A172 (cell line): ENCODE results near the gene TMEM123. TPM values are rescaled to one million over a fixed set of nuclear protein-coding genes. Genes with fewer than 3 reads are reported as not detected.
A peak's percentile ranks its signal among the peaks of the same experiment; 100 is the strongest.

Experiments
- DNase-seq: peaks from one replicate; pipeline ENCODE4 v3.0.0-alpha.2; 2015; ENCODE audit warnings: low spot score
- total RNA-seq: library from RNA; depleted of rRNA; stranded (reverse); fragments of >200 nt; shearing (Covaris generic); gene quantifications from 2 replicates; pipeline ENCODE4 v1.2.3, GENCODE V29; 2014

Gene TMEM123
- total RNA-seq, 1 experiment from 2014 or later: 123 TPM

DNA sequence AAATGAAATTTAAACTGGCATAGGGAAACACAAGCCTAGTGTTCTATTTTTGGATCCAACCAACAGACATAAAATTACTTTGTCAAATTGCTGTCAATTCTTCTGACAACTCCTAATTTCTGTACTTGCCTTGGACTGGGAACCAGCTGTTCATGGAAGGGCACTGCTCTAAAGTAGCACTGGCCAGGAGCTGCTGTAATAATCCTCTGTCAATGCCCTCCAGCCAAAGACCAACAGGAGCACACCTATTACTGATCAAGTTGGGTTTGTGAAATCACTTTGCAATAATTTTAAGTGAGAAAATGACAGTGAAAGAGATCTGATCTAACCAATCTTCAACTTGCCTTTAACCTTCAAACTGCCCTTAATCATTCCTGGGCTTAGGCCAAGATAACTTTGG is 18.9 kb upstream of the TMEM123 start:
- DNase-seq: no peak

DNA sequence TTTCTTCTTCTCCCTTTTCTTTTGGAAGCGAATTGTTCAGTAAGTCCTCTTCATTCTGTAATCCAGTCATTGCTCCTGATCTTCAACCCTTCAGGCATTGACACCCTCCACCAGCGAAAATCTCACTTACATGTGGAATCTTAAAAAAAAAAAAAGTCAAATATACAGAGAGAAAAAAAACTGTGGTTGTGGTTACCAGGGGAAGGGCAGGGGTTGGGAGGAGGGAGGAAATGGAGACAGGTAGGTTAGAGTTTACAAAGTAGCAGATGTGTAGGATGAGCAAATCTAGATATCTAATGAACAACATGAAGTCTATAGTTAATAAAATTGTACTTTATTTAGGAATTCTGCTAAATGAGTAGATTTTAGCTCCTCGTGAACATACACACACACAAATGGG is 17.7 kb upstream of the TMEM123 start:
- DNase-seq: no peak

DNA sequence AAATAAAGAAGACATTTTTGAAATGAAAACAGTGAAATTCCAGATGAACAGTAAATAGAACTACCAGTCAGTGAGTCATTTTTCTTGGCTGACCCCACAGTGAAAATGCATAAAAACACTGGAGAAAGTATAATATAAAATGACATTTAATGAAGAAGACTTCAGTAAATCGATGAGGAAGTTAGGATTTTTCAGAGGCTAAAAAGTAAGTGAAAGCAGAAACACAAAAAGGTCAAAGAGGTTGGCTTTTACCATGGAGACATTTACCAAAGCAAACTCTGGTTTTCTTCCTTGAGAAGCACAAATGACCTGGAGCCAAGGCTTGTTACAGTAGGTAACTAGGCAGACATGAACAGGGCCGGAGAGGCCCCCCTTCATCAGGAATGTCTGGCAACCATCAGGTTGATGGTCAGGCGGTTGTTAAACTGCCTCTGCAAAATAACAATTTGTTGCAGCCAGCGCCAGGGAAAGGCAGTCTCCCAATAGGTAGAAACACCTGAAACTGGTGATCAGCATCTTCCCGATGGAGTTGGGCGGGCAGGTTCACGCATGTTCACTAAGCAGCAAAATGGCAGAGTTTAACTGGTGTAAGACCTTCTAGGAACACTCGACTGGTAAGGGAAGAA is 16.7 kb upstream of the TMEM123 start:
- no peak for DNase-seq

DNA sequence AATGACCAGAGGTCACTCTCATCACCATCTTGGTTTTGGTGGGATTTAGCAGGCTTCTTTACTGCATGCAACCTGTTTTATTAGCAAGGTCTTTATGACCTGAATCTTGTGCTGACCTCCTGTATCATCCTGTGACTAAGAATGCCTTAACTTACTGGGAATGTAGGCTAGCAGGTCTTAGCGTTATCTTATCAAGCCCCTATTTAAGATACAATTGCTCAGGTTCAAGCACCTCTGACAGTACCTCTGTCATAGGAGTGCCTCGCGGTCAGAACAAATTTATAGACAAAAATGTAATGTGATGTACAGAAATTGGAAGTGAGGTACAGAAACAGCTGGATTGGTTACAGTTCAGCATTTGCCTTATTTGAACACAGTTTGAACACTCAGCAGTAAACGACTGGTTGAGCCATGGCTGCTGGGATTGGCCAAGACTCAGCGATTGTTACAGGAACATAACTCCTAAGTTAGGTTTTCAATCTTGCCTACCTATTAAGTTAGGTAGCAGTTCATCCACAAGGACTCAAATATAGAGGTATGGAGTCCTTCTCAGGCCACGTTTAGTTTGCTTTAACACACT is 16.1 kb upstream of the TMEM123 start:
- no peak for DNase-seq

DNA sequence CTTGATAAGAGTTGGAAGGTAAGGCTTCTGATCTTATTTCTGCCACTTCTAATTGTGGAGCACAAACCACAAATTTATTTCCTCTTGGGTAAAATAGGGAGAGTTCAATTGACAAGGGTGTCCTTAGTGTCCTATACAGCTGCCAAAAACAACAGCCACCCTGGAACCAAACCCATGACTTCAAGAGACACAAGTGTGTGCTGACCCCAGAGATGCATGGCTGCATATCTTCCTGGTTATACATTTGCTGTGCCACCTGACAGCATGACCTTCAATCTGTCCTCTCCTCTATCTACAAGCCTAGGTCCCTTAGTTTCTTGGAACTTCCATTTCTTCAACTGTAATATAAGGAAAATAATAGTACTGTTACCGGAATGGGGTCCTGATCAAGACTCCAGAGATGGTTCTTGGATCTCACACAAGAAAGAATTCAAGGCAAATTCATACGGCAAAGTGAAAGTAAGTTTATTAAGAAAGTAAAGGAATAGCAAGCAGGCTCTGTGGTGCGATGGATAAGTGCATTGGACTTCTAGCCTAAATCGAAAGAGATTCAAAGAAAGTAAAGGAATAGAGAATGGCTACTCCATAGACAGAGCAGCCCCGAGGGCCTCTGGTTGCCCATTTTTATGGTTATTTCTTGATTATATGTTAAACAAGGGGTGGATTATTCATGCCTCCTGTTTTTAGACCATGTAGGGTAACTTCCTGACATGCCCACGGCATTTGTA is 15.5 kb upstream of the TMEM123 start:
- DNase-seq: no peak

DNA sequence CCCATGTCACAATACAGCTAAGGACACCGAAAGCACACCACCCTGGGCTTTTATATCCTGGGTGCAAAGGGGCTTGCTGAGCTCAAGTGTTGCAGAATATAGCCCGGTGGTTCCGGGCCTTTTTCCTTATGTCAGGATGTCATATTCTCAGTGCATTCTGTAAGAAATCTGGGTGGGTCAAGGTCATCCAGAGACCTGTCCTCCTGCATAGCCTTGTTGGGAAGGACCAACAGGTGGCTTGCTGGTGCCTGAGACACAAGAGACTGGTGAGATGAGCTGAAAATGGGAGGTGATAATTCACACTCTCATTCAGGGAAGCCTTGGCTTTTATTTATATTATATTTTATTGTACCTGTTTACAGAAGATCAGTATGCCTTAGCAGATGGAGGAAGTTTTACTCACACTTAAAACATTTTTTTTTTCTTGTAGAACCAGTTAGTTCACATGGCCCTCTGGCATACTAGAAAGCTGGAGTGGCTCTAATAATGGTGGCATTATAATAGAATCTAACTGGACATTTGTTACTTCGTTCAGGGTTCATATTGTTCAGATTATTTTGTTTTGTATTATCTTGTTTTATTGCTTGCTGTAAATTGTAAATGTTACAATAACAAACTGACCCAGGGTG is 14.6 kb upstream of the TMEM123 start:
- DNase-seq: no peak

DNA sequence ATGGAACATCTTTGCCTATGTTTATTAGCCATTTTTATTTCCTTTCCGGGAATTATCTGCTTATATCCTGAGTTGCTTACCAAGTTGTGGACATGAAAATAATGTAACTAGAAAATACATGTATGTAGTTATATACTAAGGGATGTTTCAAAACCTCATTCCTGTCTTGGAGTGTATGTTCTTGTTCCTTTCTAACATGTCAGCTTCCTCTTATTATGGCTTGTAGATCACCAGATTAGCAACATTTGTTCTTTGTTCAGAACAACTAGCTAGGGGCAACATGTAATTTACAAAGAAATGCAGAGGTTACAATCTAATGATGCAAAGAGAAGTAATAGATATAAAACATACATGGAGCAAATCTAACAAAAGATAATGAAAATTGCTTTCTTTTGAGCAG is 13.1 kb upstream of the TMEM123 start:
- DNase-seq: no peak

DNA sequence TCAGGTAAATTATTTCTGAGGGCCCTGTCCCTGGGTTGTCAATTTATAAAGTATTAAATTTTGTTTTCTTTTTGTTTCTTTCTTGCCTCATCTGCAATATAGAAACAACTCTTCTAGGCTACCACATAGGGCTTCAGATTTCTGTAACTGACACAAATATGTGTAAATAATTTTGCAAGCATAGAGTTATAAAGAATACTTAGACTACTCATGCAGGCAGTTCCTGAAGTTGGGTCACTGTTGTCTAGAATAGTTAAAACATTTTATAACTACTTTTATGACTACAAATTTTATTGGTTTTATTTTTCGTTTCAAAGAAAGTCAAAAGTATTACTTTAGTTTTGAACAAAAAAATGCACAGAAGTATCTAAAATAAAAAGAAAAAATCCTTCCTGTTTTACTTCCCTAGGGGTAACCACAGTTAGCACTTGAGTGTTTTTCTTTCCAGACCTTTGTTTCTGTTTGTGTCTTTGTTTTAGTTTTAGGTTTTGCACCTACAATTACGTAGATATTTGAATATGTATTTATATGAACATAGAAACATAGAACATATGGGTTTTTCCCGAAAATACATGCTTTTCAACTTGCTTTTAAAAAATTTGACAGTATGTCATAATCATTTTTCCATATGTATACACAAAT is 12.4 kb upstream of the TMEM123 start:
- DNase-seq: no peak

DNA sequence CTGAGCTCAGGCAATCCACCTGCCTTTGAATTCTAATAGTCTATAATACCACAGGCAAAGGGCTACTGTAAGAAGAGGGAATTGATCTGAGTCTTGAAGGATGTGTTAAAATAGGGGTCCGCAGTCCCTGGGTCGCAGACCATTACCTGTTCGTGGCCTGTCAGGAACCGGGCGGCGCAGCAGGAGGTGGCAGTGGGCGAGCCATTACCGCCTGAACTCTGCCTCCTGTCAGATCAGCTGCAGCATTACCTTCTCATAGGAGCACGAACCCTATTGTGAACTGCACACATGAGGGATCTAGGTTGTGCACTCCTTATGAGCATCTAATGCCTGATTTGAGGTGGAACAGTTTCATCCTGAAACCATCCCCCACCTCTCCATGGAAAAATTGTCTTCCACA is 11.5 kb upstream of the TMEM123 start:
- DNase-seq: no peak

DNA sequence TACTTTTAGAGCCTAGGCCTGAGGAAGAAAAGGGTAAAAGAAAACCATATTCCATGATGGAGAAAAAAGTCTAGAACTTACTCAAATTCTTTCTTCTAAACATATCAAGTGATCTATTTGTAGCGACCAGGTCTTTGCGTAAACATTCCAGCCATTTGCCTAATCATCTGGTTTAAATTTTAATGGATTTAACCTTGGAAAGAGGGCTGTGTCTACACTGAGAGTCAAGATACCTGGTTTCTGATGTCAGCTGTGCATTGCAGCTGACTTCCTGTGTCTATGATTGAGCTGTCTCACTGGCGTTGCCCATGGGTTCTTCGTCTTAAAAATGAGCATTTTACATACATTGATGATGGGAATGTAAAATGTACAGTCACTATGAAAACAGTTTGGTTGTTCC is 10.0 kb upstream of the TMEM123 start:
- DNase-seq: no peak

DNA sequence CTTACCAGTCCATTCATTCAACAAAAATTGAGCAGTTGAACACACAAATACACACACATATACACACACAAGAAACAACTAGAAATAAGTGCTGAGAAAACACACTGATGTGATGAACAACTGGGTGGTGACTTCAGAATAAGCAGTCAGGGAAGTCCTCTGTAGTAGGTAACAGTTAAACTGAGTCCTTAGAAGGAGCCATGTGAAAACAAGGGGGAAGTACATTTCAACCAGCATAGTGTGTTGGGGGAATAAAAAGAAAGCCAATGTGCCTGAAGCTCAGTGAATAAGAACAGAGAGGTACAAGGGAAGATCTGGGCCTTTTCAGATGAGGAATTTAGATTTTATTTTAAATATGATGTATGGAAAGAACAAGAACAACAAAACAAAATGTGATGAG is 6.8 kb upstream of the TMEM123 start:
- DNase-seq: no peak

DNA sequence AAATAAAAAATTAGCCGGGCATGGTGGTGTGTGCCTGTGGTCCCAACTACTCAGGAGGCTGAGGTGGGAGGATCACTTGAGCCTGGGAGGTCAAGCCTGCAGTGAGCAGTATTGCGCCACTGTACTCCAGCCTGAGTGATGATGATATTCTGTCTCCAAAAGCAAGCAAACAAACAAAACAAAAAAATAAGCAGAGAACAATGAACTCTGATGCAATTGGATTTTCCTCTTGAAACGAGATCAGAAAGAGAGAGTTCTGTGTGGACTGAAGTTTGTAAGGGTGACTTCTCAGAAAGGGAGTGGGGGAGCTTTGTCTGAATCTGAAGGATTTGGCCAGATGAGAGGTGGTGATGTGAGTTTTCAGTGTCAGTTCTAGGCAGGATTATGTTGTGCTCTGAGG is 6.0 kb upstream of the TMEM123 start:
- DNase-seq: no peak

DNA sequence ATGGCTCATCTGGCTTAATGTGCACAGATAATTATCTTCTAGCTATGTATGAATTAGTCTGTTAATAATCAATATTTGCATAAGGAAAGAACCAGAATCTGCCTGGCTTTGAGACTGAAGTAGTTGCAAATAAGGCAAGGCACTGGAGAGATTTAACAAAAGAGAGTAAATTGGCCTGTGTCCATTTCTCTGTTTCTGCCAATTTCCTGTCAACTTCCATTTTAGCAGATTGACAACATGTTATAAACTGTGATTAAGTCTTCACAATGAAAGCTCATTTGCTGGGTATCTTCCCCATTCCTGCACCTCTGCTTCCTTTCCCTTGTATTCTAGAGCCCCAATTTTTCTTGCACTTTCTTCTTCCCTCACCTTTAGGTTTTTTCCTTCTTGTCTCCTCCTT is 5.3 kb upstream of the TMEM123 start:
- no peak for DNase-seq

DNA sequence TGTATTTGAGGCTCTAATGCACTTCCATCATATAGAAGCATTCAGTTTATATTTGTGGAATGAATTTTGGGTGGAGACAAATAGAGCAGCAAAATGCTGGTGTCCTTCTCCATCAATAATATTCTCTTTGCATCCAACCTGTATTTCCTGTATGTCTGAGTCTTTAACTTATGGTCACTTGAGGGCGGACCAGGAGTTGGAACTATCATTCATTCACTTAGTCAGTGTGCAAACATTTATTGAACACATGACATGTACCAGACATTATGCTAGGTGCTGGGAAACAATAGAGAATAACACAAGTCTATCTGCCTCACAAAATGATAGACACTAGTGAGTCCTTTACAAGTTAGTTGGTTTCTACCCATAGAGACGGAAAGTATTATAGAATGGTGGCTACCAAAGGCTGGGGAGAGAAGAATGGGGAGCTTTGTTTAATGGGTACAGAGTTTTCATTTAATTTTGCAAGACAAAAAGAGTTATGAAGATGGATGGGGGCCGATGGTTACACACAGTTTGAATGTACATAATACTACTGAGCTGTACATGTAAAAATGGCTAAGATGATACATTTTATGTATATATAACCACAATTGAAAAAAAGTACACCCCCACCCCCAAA is 4.6 kb upstream of the TMEM123 start:
- DNase-seq: no peak

DNA sequence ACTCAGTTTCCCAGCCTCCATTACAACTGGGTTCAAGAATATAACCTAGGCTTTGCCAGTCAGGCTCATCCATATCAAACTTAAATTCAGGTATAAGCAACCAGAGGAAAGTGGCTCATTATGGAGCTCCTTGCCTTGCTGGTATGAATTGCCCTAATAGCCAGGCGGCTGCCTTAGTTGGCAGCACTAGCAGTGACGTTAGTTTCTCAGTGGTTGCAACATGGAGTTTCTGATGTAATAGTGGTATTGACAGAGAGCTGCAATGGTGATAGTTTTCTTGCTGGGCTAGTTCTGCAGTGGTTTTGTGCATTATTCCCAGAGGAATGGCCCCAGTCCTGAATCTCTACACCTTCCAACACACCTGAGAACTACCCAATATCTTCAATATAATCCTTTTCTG is 3.8 kb upstream of the TMEM123 start:
- DNase-seq: no peak

DNA sequence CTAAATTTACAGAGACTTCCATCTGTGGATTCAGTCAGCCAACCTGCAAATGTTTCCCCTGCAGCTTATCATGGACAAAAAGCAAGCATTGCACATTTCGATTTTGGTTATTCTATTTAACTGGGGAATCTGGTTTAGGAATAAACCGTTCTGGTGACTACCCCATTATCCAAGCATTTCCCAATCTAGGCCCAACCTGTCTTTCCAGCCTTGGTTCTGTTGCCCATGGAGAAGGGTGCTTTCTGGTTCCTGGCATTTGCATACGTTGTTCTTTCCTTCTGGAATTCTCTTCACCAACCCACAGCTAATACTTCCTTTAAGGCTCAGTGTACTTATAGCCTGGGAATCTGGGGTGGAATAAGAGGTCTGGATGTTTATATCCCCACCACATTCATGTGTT is 1.4 kb upstream of the TMEM123 start:
- no peak for DNase-seq

DNA sequence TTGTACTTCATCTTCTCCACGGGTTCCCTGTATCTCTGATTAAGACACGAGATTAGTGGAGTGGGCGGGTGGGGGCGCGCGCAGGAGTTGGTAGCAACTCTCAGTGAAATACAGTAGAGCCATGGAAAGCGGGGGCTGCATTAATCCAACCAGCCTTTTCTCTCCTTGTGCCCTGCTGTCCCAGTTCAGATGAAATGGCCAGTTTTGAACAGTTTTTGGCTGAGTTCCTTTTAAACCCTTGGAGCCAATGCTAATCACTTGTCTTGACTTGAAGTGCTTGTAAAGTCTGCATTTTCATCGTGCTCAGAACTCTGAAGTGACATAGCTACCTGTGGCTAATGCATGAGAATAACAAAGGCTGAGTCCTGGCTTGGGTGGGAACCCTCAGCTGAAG is 734 bp upstream of the TMEM123 start:
- peak; percentile 8 for DNase-seq

DNA sequence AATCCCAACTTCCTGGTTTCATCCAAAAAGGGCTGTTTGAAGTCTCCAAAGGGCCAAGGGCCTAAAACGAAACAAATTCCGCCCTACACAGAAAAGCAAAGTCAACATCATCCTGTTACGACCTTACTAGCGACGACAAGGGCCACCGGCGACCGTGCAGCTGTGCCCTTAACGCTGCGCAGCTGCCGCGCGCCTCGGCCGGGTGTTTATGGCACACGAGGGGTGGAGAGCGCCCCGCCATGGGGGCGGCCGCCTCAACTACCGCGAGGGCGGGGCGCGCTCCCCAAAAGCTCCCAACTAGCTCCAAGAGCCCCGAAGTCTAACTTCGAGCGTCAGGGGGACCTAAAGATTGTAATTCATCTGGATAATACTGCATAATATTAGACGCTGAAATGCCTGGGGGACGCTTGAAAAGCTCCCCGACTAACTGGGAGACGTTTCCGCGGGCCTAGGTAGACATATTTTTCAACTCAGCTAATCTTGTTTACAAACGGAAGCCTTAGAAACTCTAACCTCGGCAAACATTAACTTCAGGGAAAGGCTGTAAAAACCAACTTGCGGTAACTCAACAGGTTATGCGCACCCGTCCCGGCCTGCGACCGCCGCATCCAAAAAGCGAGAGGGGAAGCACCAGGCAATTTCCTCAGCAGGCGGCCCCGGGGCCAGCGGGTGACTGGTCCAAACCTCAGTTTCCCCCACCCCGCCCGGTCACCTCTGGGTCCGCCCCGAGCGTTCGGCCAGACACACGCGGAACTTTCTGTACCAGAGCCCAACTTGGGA is 694 bp downstream of the TMEM123 start:
- DNase-seq: peak; percentile 2

DNA sequence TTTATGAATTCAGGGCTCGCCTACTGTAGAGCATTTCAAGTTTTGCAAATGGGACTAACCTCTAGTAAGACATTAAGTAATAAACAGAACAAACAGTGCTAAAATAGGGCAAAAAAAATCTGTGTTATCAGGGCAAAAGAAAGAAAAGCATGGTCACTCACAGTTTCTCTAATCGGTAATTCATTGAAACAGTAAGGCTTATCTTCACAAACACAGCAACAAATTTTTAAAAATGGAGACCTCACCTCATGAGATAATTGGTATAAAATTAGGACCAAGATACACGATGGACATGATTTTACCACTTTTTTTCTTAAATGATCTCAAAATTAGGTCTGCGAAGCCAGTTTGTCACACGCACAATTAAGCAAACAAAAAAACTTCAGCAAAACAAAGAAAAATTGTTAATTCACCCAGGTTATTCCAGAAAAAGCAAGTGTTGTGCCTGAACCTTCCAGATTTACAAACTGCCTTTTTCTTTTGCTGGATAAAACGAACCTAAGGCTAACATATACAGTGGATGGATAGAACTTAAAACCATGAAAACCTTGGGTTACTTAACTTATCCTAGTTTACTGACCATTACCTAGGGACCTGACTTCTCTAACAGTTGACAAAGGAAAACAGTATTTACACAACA is 1.4 kb downstream of the TMEM123 start:
- DNase-seq: no peak

DNA sequence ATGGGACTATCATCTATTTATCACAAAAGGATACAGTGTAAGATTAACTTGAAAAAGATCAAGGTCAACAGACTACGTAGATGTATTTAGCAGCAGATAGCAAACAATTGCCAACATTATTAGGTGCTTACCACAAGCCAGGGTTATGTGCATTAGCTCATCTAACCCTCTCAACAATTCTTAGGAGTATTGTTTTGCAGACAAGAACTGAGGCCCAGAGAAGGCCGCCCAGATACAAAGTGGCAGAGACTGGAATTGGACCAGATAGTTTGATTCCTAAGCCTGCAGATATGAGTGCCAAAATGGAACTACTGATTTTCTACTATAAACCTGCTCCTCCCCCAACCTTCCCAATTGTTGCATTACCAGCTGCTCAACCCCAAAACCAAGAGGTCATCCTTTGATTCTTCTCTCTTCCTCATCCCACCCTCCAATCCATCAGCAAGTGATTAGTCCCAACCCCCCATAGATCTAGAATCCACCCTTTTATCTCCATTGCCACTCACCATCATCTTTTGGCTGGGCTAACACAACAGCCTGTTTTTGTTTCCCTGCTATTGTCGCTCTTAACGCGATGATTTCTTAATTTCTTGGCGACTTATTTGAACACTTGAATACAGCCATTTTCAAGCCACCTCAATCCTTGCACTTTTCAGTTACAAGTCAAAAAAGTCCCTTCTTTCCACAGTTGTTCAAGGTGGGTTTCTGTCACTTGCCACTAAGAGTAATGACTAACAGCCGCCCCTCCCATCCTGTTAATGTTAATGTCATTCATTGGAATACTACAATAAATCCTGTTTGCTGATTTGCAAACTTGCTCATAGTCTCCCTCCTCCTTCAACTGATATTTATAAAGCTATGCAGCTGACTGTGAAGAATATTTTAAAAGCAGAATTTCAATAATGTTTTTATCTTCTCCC is 2.7 kb downstream of the TMEM123 start:
- DNase-seq: no peak
